CD1c-positive myeloid dendritic cell (primary cell): ENCODE measurements around the gene AMDHD1.
"Not testable (repeated sequence)": the region's sequence is repeated elsewhere in the genome, so short reads cannot be mapped to it uniquely, and the experiment has no call there.

ENCODE experiments used
- DNase-seq: peaks from one replicate; pipeline ENCODE4 v3.0.0-alpha.2; 2016; ENCODE audit errors: extremely low spot score

AMDHD1 gene

GRCh38 chr12:95963096-95963495 is 20.0 kb downstream of the AMDHD1 start:
- DNase-seq: no peak

DNA sequence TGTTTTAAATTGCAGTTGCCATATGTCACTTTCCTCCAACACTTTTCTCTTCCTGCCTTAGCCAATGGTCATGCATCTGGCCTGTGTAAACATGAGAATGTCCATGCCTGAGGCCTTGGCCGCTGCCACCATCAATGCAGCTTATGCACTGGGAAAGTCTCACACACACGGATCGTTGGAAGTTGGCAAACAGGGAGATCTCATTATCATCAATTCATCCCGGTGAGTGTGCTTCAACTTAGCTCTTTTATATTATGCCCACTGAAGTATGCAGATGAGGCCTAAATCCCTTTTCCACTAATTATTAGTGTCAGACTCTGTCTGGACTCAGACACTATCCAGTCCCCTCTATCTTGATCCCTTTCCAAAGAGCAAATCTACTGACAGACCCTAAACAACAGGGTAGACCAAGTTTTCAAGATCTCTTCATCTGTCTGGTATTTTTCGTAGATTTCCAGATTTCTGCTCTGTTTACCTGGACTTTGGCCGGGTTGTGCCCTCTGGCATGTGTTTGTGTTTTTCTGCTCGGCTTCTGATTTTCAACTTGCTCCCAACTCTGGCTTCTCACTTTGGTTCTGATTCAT is 23.2 kb downstream of the AMDHD1 start:
- DNase-seq: no peak

- DNase-seq: no peak
Observed at GRCh38 chr12:95967301-95967700, 24.2 kb downstream of the AMDHD1 start.

- not testable (repeated sequence) for DNase-seq
Observed at GRCh38 chr12:95969116-95969515, 26.0 kb downstream of the AMDHD1 start.

DNA sequence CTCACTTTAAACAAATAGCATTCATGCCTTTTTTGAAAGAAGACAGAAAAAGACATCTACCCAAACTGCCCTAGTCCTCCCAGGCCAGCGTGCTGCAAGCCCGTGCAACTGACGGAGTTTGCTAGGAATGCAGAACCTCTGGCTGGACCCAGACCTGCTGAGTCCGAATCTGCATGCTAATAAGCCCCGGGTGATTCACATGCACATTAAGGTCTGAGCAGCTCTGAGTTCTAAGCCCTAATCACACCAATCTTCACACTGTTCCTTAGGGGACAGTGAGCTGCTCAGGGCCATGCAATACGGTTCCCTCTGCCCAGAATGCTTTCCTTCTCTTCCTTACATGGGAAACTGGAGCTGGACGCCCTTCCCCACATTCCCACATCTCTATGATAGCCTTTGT is 27.8 kb downstream of the AMDHD1 start:
- DNase-seq: no peak

DNA sequence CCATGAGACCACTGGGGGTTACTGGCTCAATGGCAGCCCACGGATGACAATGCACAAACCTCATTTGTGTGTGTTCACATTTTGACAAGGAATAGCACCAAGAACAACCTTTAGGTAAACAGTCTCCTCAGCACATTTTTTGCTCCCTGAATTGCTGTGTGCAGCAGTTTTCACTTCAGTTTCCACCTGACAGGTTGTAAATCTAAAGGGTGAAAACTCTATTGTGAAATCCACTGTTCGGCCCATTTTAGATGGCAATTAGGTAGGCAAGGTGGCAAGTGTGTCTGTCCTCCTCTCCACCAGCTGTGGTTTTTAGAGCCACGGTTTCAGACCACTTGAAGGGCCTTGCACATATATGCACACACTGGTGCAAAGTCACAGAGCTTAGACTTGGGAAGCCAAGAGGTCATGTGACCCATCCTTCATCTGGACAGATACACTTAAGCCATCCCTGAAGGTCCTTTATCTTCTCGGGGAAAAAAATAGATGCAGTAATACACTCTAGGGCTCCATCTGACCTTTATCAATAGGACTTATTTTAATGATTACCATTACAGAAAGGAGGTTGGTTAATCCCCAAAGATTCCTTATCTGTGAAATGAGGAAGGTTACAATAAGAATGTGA is 29.8 kb downstream of the AMDHD1 start:
- no peak for DNase-seq

GRCh38 chr12:95974358-95974757 is 31.2 kb downstream of the AMDHD1 start:
- DNase-seq: no peak

GRCh38 chr12:95975491-95975890 is 32.4 kb downstream of the AMDHD1 start:
- no peak for DNase-seq

GRCh38 chr12:95976416-95976832 is 33.3 kb downstream of the AMDHD1 start:
- no peak for DNase-seq

DNA sequence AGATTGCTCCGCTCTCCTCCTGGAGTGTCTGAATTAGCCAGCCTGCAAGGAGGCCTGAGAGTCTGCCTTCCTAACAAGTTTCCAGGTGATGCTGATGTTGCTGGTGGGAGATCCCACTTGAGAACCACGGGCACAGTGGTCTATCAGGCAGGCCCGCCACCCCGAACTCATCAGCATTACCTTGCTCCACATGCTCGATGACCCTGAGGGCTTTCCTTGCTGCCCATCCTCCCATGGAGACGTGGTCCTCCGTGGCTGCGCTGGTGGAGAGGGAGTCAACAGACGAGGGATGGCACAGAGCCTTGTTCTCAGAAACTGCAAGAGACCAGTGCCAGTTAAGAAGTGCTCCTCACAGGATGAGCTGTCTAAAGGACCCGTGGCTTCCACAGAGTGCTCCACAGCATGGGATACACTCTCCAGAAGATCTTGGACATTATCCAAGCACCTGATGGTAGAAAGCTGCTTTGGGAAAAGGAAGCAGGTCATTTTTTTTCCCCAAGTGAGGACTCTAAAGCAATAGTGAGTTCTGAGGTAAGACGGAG is 34.7 kb downstream of the AMDHD1 start:
- DNase-seq: no peak

DNA sequence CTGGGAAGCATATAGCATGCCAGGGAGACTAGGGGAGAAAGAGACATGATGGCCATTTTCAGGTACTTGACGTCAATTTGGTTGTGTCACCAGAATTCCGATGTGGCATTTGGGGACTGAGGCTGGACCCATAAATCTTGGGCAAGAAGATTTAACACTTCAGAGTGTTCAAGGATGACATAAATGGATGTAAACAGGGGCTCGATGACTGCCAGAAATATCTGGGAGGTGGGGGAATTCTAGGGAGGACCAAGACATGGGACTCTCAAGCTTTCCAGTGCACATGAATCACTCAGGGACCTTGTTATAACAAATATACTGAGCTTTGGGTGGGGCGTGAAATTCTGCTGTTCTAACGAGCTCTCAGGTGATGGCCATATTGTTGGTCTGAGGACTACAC is 35.2 kb downstream of the AMDHD1 start:
- no peak for DNase-seq

DNA sequence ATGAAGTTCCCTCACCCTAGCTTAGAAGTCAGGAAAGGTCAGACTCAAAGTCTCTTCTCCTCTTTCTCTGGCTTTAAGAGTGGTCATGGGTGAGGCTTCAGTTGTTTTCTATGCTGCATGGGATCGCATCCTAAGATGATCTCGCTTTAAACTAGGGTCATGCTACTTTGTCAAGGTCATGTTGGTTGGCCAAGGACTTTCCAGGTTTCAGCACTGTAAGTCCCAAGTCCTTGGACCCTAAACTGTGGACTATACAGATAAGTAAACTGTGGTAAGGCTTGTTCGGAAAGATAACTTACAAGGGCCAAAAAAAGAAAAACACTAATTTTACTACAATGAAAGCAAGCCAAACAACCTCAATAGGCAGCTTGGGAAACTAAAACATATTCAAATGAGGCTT is 35.6 kb downstream of the AMDHD1 start:
- no peak for DNase-seq

GRCh38 chr12:95980437-95980836 is 37.3 kb downstream of the AMDHD1 start:
- no peak for DNase-seq

- no peak for DNase-seq
Observed at GRCh38 chr12:95982602-95983001, 39.5 kb downstream of the AMDHD1 start.

DNA sequence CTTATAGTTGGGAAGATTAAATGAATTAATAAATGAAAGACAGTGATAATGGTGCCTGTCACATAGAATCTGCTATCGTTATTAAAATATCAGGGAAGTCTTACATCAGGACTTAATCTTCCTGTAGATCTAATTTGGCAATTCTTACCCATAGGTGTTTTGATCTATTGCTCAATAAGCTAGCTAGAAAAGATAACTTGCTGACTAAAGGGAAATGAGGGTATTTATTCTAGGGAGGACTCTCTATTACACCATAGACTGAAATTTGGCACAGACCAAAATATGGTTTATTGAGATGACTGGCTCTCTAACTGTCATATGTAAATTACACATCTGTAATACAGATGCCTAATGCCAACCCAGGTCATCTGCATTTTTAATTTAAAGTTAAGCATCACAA is 41.6 kb downstream of the AMDHD1 start:
- no peak for DNase-seq

GRCh38 chr12:95986635-95987570 is 43.8 kb downstream of the AMDHD1 start:
- no peak for DNase-seq

DNA sequence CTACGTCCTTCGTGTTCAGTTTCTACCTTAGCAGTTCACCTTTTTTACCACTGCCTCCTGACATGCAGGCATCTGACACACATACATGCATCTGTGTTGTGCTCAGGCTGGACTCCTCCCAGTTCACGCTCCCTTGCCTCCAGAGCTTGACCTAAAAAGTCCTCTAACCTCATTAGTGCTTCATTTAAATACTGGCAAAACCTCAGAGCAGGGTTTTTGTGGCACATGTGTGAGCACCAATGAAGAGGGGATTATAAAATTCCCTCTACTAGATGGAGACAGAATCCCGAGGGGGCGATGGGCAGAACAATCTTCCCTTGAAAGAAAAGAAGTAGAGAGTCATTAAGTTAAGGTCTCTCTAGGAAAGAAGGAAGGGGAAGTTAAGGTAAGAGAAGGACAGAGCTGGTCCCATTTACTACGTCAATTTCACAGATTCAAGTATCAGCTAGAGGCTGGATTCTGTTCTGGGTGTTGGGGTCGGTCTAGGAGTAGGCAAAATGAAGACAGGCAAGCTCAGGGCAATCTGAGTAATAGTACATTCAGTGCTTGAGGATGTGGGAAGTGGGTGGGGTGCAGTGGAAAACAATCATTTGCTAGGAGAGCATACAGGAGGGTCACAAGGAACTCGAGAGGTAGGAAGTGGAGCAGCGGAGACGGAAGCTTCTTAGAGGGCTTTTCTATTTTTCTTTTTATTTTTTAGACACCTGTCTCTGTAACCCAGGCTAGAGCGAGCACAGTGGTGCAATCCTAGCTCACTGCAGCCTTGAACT is 45.6 kb downstream of the AMDHD1 start:
- no peak for DNase-seq

GRCh38 chr12:95989504-95990123 is 46.5 kb downstream of the AMDHD1 start:
- no peak for DNase-seq

DNA sequence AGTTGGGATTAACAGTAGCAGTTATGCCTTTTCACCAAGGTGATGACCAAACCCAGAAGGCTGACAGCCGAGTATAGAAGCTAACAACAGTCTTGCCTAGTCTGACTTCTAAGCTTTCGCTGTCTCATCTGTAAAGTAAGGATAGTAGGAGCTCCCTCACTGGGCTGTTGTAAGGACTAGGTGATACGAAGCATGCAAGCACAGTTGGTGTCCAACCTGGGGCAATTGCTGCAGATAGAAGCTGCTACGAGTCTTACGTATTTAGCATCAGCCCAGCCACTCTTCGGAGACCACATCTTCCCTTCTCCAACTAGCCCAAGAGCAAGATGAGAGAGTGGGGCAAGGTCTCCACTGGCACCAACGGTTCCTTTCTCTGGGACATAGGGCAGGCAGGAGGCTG is 47.0 kb downstream of the AMDHD1 start:
- no peak for DNase-seq

- no peak for DNase-seq
Observed at GRCh38 chr12:95993907-95994306, 50.8 kb downstream of the AMDHD1 start.

DNA sequence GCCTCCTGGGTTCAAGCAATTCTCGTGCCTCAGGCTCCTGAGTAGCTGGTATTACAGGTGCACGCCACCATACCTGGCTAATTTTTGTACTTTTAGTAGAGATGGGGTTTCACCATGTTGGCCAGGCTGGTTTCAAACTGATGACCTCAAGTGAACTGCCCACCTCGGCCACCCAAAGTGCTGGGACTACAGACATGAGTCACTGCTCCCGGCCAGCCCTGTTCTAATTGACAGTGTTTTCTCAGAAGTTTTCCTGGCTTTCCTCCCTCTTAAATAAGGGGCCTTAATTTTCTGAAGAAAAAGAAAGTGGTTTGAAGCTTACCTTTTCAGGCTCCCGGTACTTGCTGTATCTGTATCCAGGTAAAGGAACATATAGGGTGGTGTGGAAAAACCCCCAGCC is 51.3 kb downstream of the AMDHD1 start:
- DNase-seq: no peak
